Activated naive CD4-positive, alpha-beta T cell treated with anti-CD3 and anti-CD28 coated beads, Interleukin-2, amount 50 U/mL, for 24 hours (primary cell): ENCODE measurements around the gene SULT1B1.

Experiments used
- H3K27ac Mint-ChIP-seq: one replicate; pipeline ENCODE4 v1.8.0; 2021; ENCODE audit warnings: mild to moderate bottlenecking, mixed read lengths
- H3K27me3 Mint-ChIP-seq: one replicate; pipeline ENCODE4 v1.8.0; 2021; ENCODE audit warnings: mixed read lengths
- H3K36me3 Mint-ChIP-seq: one replicate; pipeline ENCODE4 v1.8.0; 2021; ENCODE audit warnings: mixed read lengths
- H3K4me1 Mint-ChIP-seq: one replicate; pipeline ENCODE4 v1.8.0; 2021; ENCODE audit warnings: mixed read lengths
- H3K4me3 Mint-ChIP-seq: one replicate; pipeline ENCODE4 v1.8.0; 2021; ENCODE audit warnings: mild to moderate bottlenecking, mixed read lengths
- H3K9me3 Mint-ChIP-seq: one replicate; pipeline ENCODE4 v1.8.0; 2021; ENCODE audit warnings: mixed read lengths

SULT1B1 gene

DNA sequence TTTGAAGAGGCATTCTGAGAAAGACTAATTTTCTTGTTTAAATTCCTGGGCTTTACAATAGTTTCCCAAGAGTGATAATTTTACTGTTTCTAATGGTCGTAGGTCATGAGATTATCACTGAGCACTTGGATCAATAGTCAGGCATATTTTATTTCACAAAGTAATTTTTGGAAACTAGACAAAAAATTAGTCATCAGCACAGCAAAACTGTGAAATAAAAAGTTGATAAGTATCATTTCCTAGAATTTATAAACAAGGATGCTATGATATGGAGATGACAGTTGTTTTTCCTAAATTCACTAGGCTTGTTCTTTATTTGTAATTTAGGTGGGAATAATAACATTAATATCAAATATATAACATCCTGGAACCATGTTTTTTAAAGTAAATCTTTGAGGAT is 33.0 kb downstream of the SULT1B1 start:
- Mint-ChIP-seq H3K27ac (no peak overlapping the region), H3K9me3 (no peaks in the 10 kb centered on the region), H3K36me3 (peaks cover 25% of the 10 kb centered on the region), H3K27me3 (no peaks in the 10 kb centered on the region), H3K4me1 (peaks cover 17% of the 10 kb centered on the region), H3K4me3 (no peak overlapping the region)

GRCh38 chr4:69726971-69727370 is 33.4 kb downstream of the SULT1B1 start:
- H3K4me3 Mint-ChIP-seq = no peak overlapping the region
- H3K36me3 Mint-ChIP-seq = peaks cover 23% of the 10 kb centered on the region
- H3K9me3 Mint-ChIP-seq = no peaks in the 10 kb centered on the region
- H3K27me3 Mint-ChIP-seq = no peaks in the 10 kb centered on the region
- peak overlapping the region; percentile 17 for H3K27ac Mint-ChIP-seq
- H3K4me1 Mint-ChIP-seq = peaks cover 17% of the 10 kb centered on the region

DNA sequence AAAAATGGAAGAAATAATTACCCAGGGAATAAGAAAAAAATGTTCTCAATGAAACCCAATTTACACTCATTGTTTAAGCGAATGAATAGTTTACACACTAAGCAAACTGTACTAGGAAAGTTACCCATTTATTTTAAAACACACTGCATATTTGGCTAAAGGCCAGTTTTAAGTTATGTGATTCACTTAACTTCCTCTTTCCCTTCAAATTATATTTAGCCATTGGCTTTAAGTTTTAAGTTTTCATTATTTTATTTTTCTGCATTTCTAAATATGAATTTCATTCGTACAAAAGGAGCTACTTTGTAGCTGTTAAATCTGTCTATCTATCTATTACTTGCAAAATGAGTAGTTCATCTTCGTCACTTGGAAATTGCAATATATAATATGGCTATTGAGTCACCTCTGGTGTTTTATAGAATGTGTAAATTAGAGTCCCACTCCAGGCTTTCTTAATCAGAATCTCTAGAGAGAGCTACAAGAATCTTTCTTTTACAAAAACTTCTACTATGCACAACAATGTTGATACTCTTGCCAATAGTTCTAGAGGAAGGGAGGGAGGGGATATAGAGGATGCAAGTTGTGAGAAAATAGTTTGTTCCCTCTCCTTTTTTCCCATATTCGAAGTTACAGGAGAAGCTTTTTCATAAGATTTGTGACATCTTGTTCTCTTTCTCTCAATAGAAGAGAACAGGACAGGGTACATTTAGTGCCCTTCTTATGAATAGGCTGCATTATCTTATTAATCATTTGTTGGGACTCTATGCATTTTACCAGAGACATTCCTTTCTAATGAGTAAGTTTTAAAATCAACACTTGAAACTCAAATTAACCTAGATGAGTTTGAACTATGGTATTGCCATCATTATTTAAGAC is 41.8 kb downstream of the SULT1B1 start:
- Mint-ChIP-seq H3K4me3 (no peak overlapping the region), H3K27me3 (no peaks in the 10 kb centered on the region), H3K27ac (no peak overlapping the region), H3K9me3 (no peaks in the 10 kb centered on the region), H3K4me1 (peaks cover 9% of the 10 kb centered on the region), H3K36me3 (peaks cover 5% of the 10 kb centered on the region)

- Mint-ChIP-seq H3K27ac (no peak overlapping the region), H3K4me1 (peaks cover 9% of the 10 kb centered on the region), H3K9me3 (no peaks in the 10 kb centered on the region), H3K27me3 (no peaks in the 10 kb centered on the region), H3K36me3 (no peaks in the 10 kb centered on the region), H3K4me3 (no peak overlapping the region)
Measured at GRCh38 chr4:69717778-69718177, 42.6 kb downstream of the SULT1B1 start.

DNA sequence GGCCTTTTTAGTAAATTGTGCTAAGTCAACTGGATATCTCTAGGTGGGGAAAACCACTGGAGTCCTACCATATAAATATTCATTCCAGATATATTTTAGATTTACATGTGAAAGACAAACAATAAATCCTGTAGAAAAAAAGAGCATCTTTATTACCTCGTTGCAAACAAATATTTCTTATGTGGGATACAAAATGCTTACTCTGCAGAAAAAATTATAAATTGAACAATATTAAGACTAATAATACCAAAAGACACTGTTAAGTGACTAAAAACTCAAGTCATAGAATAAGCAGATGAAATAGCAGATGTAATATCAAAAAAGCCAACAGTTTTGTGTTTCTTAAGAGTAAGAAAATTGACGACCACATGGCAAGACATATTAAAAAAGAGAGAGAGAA is 43.8 kb downstream of the SULT1B1 start:
- H3K4me1 Mint-ChIP-seq = peaks cover 9% of the 10 kb centered on the region
- no peaks in the 10 kb centered on the region for H3K27me3 Mint-ChIP-seq
- no peaks in the 10 kb centered on the region for H3K9me3 Mint-ChIP-seq
- H3K4me3 Mint-ChIP-seq = no peak overlapping the region
- H3K27ac Mint-ChIP-seq = no peak overlapping the region
- H3K36me3 Mint-ChIP-seq = no peaks in the 10 kb centered on the region

- Mint-ChIP-seq H3K9me3 (no peaks in the 10 kb centered on the region), H3K36me3 (peaks cover 8% of the 10 kb centered on the region), H3K4me1 (peaks cover 9% of the 10 kb centered on the region), H3K27me3 (no peaks in the 10 kb centered on the region), H3K4me3 (no peak overlapping the region), H3K27ac (no peak overlapping the region)
Measured at GRCh38 chr4:69714086-69714485, 46.3 kb downstream of the SULT1B1 start.

DNA sequence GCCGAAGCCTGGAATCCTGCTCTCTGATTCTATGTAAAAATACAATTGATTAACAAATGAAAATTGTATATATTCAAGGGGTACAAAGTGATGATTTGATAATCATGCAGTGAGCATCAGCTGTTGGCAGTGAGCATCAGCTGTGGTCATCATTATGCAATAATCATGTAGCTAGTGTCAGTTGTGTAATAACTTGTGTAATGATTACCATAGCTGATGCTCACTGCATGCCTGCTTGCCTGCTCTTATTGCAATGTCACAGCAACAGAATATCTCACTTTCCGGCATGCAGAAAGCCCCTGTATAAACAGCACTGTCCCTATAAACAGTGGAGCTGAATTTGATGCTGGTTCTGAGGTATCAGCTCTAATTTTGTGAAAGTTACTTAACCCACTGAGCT is 46.8 kb downstream of the SULT1B1 start:
- Mint-ChIP-seq H3K27me3 (no peaks in the 10 kb centered on the region), H3K9me3 (no peaks in the 10 kb centered on the region), H3K27ac (no peak overlapping the region), H3K36me3 (peaks cover 8% of the 10 kb centered on the region), H3K4me3 (no peak overlapping the region), H3K4me1 (peaks cover 6% of the 10 kb centered on the region)

- H3K4me1 Mint-ChIP-seq = peaks cover 4% of the 10 kb centered on the region
- peaks cover 8% of the 10 kb centered on the region for H3K36me3 Mint-ChIP-seq
- H3K27me3 Mint-ChIP-seq = no peaks in the 10 kb centered on the region
- no peak overlapping the region for H3K4me3 Mint-ChIP-seq
- no peaks in the 10 kb centered on the region for H3K9me3 Mint-ChIP-seq
- H3K27ac Mint-ChIP-seq = no peak overlapping the region
Measured at GRCh38 chr4:69710580-69710979, 49.8 kb downstream of the SULT1B1 start.

- peaks cover 4% of the 10 kb centered on the region for H3K4me1 Mint-ChIP-seq
- no peaks in the 10 kb centered on the region for H3K27me3 Mint-ChIP-seq
- H3K36me3 Mint-ChIP-seq = peaks cover 8% of the 10 kb centered on the region
- no peaks in the 10 kb centered on the region for H3K9me3 Mint-ChIP-seq
- H3K4me3 Mint-ChIP-seq = no peak overlapping the region
- no peak overlapping the region for H3K27ac Mint-ChIP-seq
Measured at GRCh38 chr4:69708211-69708610, 52.2 kb downstream of the SULT1B1 start.

- Mint-ChIP-seq H3K4me1 (peaks cover 7% of the 10 kb centered on the region), H3K36me3 (peaks cover 8% of the 10 kb centered on the region), H3K27me3 (no peaks in the 10 kb centered on the region), H3K27ac (no peak overlapping the region), H3K9me3 (no peaks in the 10 kb centered on the region), H3K4me3 (no peak overlapping the region)
Measured at GRCh38 chr4:69707807-69708206, 52.6 kb downstream of the SULT1B1 start.

DNA sequence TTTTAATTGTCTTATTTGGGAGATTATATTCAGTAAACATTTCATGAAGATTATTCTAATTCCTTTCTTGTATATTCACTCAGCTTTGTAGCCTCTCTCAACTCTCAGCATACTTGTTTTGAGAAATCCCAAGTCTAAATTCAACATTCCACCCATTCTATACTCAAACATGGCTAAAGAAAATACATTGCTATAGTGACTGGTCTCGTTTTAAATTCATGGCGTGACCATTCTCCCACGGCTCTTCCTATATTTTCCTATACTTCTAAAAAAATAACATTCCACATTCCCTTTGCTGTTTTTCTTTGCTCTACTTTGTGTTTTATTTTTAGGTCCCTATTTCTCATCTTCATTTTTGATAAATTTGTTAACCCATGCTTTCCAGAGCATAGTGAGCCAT is 58.2 kb downstream of the SULT1B1 start:
- Mint-ChIP-seq H3K36me3 (peaks cover 6% of the 10 kb centered on the region), H3K27ac (no peak overlapping the region), H3K4me3 (no peak overlapping the region), H3K27me3 (no peaks in the 10 kb centered on the region), H3K9me3 (peaks cover 6% of the 10 kb centered on the region), H3K4me1 (peaks cover 5% of the 10 kb centered on the region)

DNA sequence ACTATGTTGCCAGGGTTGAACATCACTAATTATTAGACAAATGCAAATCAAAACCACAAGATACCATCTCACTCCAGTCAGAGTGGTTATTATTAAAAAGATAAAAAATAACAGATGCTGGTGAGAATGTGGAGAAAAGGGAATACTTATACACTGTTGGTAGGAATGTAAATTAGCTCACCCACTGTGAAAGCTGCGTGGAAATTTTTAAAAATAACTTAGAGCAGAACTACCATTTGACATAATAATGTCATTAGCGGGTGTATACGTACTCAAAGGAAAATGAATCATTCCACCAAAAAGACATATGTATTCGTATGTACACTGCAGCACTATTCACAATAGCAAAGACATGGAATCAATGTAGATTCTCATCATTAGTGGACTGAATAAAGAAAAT is 58.7 kb downstream of the SULT1B1 start:
- Mint-ChIP-seq H3K27ac (no peak overlapping the region), H3K36me3 (peaks cover 6% of the 10 kb centered on the region), H3K9me3 (peaks cover 6% of the 10 kb centered on the region), H3K4me3 (no peak overlapping the region), H3K27me3 (no peaks in the 10 kb centered on the region), H3K4me1 (peaks cover 5% of the 10 kb centered on the region)

DNA sequence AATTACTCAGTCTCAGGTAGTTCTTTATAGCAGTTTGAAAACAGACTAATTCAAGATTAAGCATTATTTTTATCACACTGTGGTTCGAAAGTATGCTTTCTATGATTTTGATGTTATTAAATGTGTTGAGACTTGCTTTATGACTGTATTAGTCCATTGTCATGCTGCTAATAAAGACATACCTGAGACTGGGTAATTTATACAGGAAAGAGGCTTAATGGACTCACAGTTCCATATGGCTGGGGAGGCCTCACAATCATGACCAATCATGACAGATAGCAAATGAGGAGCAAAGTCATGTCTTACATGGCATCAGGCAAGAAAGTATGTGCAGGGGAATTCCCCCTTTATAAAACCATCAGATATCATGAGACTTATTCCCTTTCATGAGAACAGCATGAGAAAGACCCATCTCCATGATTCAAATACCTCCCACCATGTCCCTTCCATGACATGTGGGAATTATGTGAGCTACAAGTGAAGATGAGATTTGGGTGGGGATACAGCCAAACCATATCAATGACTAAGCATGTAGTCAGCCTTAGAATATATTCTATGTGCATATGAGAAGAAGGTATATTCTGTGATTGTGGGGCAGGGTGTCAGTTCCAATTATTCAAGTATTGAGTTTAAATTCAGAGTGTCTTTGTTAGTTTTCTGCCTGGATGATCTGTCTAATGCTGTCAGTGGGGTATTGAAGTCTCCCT is 62.7 kb downstream of the SULT1B1 start:
- Mint-ChIP-seq H3K9me3 (peaks cover 6% of the 10 kb centered on the region), H3K27ac (no peak overlapping the region), H3K27me3 (no peaks in the 10 kb centered on the region), H3K36me3 (peaks cover 6% of the 10 kb centered on the region), H3K4me1 (peaks cover 6% of the 10 kb centered on the region), H3K4me3 (no peak overlapping the region)

GRCh38 chr4:69689599-69689998 is 70.8 kb downstream of the SULT1B1 start:
- H3K4me1 Mint-ChIP-seq = peaks cover 18% of the 10 kb centered on the region
- H3K4me3 Mint-ChIP-seq = no peak overlapping the region
- no peak overlapping the region for H3K27ac Mint-ChIP-seq
- H3K36me3 Mint-ChIP-seq = no peaks in the 10 kb centered on the region
- no peaks in the 10 kb centered on the region for H3K27me3 Mint-ChIP-seq
- no peaks in the 10 kb centered on the region for H3K9me3 Mint-ChIP-seq

GRCh38 chr4:69684804-69685203 is 75.6 kb downstream of the SULT1B1 start:
- Mint-ChIP-seq H3K4me3 (no peak overlapping the region), H3K36me3 (no peaks in the 10 kb centered on the region), H3K9me3 (no peaks in the 10 kb centered on the region), H3K27ac (no peak overlapping the region), H3K27me3 (no peaks in the 10 kb centered on the region), H3K4me1 (peaks cover 3% of the 10 kb centered on the region)
